T-helper 2 cell treated with Interferon-gamma antibody and Interleukin-4, amounts not matched to agents 5 μg/mL and 100 μg/mL, for 36 hours (primary cell): ENCODE data around the gene NPHP3.
"Not testable (repeated sequence)": the region's sequence is repeated elsewhere in the genome, so short reads cannot be mapped to it uniquely, and the experiment has no call there.

Experiments
- DNase-seq: peaks from one replicate; pipeline ENCODE4 v3.0.0; 2021; ENCODE audit warnings: low spot score
- H3K27ac Mint-ChIP-seq: one replicate; pipeline ENCODE4 v1.8.0; 2021; ENCODE audit warnings: mild to moderate bottlenecking, mixed read lengths
- H3K27me3 Mint-ChIP-seq: one replicate; pipeline ENCODE4 v1.8.0; 2021; ENCODE audit warnings: low read depth, mixed read lengths
- H3K36me3 Mint-ChIP-seq: one replicate; pipeline ENCODE4 v1.8.0; 2021; ENCODE audit warnings: low read depth, mixed read lengths
- H3K4me1 Mint-ChIP-seq: one replicate; pipeline ENCODE4 v1.8.0; 2021; ENCODE audit warnings: low read depth, mixed read lengths
- H3K4me3 Mint-ChIP-seq: one replicate; pipeline ENCODE4 v1.8.0; 2022; ENCODE audit warnings: mild to moderate bottlenecking, moderate library complexity, mixed read lengths
- H3K9me3 Mint-ChIP-seq: one replicate; pipeline ENCODE4 v1.8.0; 2021; ENCODE audit warnings: mixed read lengths

NPHP3 gene

DNA sequence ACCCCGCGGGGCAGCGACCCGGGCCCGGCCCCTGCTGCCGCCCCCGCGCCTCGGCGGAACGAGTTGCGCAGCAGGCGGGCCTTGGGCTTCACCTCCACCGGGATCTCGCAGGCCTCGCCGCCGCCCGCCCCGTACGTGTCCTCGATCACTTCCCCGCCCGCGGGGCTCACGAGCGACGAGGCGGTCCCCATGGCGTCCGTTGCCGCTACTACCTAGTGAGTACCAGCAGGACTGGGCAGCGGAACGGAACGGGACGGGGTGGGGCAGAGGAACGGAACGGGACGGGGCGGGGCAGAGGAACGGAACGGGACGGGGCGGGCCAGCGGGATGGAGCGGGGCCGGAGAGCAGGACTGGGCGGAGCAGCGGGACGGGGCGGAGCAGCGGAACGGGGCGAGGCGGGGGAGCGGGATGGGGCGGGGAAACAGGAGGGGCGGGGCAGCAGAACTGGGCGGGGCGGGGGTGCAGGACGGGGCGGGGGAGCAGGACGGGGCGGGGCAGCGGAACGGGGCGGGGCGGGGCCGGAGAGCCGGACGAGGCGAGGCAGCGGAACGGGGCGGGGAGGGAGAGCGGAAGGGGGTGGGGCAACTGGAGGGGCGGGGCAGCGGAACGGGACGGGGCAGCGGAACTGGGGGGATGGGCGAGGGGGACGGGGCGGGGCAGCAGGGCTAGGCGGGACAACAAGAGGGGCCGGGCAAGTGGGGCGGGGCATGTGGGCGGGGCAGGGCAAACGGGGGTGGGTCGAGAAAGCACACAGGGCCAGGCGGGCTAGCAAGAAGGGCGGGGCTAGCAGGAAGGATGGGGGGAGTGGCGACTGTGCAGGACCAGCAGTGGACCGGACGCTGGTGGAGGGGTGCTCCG lies at the start of gene NPHP3:
TSS of gene NPHP3 (minus strand) at position 245 of the 859 bp plus-strand sequence. CDS start at position 191, 54 bp downstream.
- Mint-ChIP-seq H3K36me3 (peaks cover 17% of the 10 kb centered on the region), H3K27ac (peak within 1 kb of the TSS; percentile 91), H3K27me3 (peaks cover 4% of the 10 kb centered on the region), H3K4me3 (peak within 1 kb of the TSS; percentile 96), H3K4me1 (peaks cover 36% of the 10 kb centered on the region), H3K9me3 (no peaks in the 10 kb centered on the region)
- DNase-seq = peak; percentile 87

DNA sequence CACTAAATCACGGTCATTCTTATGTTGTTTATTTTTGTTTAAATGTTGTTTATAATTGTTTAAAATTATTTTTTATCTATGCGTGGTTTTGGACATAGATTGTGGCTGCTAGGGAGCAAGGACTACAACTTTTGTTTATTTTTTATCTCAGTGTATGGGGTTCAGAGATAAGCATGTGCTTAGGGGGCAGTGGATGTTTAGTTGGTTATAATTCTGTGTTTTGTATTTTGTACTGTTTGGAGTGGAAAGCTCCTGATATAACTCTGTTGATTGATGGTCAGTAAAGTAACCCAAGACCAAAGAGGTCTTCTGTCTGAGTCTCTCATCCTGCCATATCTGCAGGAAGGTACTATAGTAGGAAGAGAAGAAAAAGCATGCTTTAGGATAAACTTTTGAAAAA lies 36.5 kb upstream of the NPHP3 start:
- DNase-seq = no peak
- H3K27ac Mint-ChIP-seq = no peak overlapping the region
- peaks cover 7% of the 10 kb centered on the region for H3K27me3 Mint-ChIP-seq
- H3K4me1 Mint-ChIP-seq = peaks cover 8% of the 10 kb centered on the region
- no peaks in the 10 kb centered on the region for H3K9me3 Mint-ChIP-seq
- no peaks in the 10 kb centered on the region for H3K36me3 Mint-ChIP-seq
- H3K4me3 Mint-ChIP-seq = no peak overlapping the region

DNA sequence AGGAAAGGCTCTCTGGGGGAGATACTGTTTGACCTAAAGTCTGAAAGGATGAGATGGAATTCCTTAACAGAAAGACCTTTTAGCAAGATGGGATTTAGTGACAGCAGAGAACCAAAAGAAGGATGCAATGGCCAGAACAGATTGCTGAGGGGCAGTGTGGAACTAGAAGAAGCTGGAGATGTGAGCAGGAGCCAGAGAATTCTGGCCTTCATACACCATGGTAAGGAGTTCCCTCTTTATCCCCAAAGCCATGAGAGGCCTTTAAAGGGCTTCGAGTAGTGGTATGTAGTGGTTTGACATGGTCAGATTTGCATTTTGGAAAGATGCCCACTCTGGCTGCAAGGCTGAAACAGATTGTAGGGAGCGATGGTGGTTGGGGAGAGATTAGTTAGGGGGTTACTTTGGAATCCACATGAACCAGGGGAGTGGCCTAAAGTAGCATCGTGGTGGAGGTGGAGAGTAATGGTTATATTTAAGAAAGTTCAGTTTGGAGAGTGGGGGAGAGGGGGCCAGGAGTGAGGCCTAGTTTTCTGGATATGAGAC lies 34.0 kb upstream of the NPHP3 start:
- Mint-ChIP-seq H3K27ac (no peak overlapping the region), H3K27me3 (peaks cover 24% of the 10 kb centered on the region), H3K4me1 (peaks cover 8% of the 10 kb centered on the region), H3K9me3 (no peaks in the 10 kb centered on the region), H3K4me3 (no peak overlapping the region), H3K36me3 (no peaks in the 10 kb centered on the region)
- no peak for DNase-seq

- H3K27ac Mint-ChIP-seq = no peak overlapping the region
- H3K4me3 Mint-ChIP-seq = no peak overlapping the region
- no peak for DNase-seq
- H3K4me1 Mint-ChIP-seq = peaks cover 8% of the 10 kb centered on the region
- H3K36me3 Mint-ChIP-seq = no peaks in the 10 kb centered on the region
- no peaks in the 10 kb centered on the region for H3K9me3 Mint-ChIP-seq
- H3K27me3 Mint-ChIP-seq = peaks cover 32% of the 10 kb centered on the region
Observed at GRCh38 chr3:132753946-132754345, 31.7 kb upstream of the NPHP3 start.

DNA sequence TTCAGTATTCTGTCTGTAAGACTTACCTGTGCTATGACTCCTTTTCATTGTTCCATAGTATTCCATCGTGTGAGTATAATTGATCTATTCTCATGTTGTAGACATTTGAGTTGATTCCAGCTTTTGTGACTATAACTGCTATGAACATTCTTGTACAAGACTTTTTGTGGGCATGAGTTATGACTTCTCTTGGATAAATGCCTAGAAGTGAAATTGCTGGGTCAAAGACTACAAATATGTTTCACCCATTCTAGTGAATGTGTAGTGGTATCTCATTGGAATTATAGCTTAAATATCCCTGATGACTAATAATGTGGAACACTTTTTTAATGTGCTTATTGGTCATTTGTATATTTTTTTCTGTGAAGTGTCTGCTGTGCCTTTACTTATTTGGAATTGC lies 27.6 kb upstream of the NPHP3 start:
- Mint-ChIP-seq H3K4me1 (no peaks in the 10 kb centered on the region), H3K27me3 (peaks cover 38% of the 10 kb centered on the region)

DNA sequence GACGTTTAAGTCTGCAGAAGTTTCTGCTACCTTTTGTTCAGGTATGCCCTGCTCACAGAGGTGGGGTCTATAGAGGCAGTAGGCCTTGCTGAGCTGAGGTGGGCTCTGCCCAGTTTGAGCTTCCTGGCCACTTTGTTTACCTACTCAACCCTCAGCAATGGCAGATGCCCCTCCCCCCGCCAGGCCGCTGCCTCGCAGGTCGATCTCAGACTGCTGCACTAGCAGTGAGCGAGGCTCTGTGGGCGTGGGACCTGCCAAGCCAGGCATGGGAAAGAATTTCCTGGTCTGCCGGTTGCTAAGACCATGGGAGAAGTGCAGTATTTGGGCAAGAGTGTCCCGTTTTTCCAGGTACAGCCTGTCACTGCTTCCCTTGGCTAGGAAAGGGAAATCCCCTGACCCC lies 24.5 kb upstream of the NPHP3 start:
- not testable (repeated sequence) for H3K36me3 Mint-ChIP-seq, H3K27ac Mint-ChIP-seq, H3K4me1 Mint-ChIP-seq, DNase-seq, H3K9me3 Mint-ChIP-seq, H3K4me3 Mint-ChIP-seq
- peaks cover 34% of the 10 kb centered on the region for H3K27me3 Mint-ChIP-seq

More for the DNA sequence above, 27.6 kb upstream of the NPHP3 start:
- H3K9me3 Mint-ChIP-seq = no peaks in the 10 kb centered on the region
- DNase-seq = no peak
- H3K4me3 Mint-ChIP-seq = no peak overlapping the region
- no peak overlapping the region for H3K27ac Mint-ChIP-seq
- H3K36me3 Mint-ChIP-seq = no peaks in the 10 kb centered on the region

DNA sequence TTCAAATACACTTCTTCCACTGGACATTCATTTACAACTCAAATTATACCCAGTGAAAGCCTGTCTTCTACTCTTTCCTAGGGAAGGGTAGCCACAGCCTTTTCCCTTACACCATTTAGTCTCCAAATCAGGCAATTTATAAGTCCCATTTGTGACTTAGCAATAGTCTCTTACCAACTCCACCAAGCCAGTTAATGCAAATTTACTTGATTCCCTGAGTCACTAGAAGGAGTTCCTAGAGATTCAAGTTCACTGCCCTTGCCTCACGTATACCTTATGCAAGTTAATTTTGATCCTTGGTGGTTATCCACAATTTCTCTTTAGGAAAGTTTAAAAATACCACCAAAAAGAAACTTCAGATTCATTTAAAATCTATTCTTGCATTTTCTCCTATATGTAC lies 16.1 kb upstream of the NPHP3 start:
- H3K9me3 Mint-ChIP-seq = no peaks in the 10 kb centered on the region
- peaks cover 39% of the 10 kb centered on the region for H3K27me3 Mint-ChIP-seq
- no peak overlapping the region for H3K27ac Mint-ChIP-seq
- DNase-seq = no peak
- H3K4me1 Mint-ChIP-seq = no peaks in the 10 kb centered on the region
- no peak overlapping the region for H3K4me3 Mint-ChIP-seq
- H3K36me3 Mint-ChIP-seq = no peaks in the 10 kb centered on the region

- no peaks in the 10 kb centered on the region for H3K36me3 Mint-ChIP-seq
Observed at GRCh38 chr3:132735589-132735988, 13.4 kb upstream of the NPHP3 start.

GRCh38 chr3:132730891-132731580 lies 8.8 kb upstream of the NPHP3 start:
- Mint-ChIP-seq H3K36me3 (no peaks in the 10 kb centered on the region), H3K4me3 (no peak overlapping the region), H3K27me3 (peaks cover 46% of the 10 kb centered on the region), H3K4me1 (peaks cover 3% of the 10 kb centered on the region), H3K9me3 (no peaks in the 10 kb centered on the region), H3K27ac (no peak overlapping the region)
- no peak for DNase-seq

More at GRCh38 chr3:132735589-132735988, 13.4 kb upstream of the NPHP3 start:
- H3K9me3 Mint-ChIP-seq = no peaks in the 10 kb centered on the region
- peaks cover 51% of the 10 kb centered on the region for H3K27me3 Mint-ChIP-seq
- no peak for DNase-seq
- H3K4me1 Mint-ChIP-seq = no peaks in the 10 kb centered on the region
- no peak overlapping the region for H3K4me3 Mint-ChIP-seq
- no peak overlapping the region for H3K27ac Mint-ChIP-seq

DNA sequence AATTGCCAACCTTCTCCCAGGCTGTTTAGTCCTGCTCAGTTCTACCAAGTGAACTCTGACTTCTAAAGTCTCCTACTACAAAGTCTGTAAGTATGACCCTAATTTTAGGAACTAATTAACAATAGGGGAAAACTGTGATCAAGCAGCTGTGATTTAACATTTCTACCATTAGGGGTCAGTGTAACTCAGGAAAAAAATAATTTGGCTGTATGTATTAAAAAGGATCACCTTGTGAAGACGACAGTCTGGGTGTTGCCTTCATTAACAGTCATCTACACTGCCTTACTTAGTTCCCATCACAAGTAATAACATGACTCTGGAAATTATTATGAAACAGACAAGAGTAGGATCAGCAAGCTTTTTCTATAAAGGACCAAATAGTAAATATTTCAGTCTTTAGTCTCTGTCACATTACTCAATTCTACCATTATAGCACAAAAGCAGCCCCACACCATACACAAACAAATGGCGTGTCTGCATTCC lies 4.2 kb upstream of the NPHP3 start:
- no peak for DNase-seq
- H3K36me3 Mint-ChIP-seq = no peaks in the 10 kb centered on the region
- no peaks in the 10 kb centered on the region for H3K9me3 Mint-ChIP-seq
- peaks cover 15% of the 10 kb centered on the region for H3K4me1 Mint-ChIP-seq
- H3K27ac Mint-ChIP-seq = no peak overlapping the region
- peaks cover 26% of the 10 kb centered on the region for H3K27me3 Mint-ChIP-seq
- H3K4me3 Mint-ChIP-seq = no peak overlapping the region

DNA sequence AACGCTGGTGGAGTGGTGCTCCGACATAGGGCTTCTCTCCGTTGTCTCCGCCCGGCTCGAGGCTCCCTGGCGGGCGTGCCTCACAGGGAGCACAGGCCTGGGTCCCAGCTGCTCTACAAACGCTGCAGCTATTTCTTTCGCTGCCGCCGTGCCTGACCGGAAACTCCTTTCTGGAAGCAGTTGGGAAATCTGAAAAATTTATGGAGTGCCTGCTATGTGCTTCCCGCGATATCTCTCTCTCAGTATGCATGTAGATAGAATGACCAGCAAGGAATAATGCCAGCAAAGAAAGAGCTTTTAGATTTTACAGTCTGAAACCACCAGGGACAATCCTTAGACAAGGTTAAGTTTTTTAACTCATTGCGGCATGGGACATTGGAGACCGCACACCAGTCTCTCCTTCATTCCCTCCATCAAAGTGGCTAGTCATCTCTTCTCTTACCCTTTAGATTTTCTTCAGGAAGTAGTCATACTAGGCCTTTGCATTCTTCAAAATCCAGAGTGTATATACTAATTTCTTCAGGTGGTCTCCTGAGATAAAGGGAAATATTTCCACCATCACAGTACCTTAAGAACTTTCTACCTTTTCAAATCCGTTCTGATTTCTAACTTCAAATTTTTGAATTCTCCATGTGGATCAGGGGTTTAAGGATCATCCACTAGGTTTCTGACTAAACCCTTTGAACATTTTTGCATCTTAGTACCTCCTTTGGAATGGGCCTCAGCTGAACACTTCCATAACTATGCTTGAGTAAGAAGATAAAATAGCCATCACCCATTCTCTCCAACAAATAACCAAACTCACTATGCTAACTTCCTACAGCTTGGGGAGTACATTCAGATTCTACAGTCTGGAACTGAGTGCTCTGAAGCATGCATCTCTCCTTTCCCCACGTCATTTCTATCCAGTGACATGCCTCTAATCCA lies 1.1 kb upstream of the NPHP3 start:
- H3K4me1 Mint-ChIP-seq = peaks cover 36% of the 10 kb centered on the region
- H3K27ac Mint-ChIP-seq = peak overlapping the region; percentile 64
- no peak for DNase-seq
- H3K4me3 Mint-ChIP-seq = peak overlapping the region; percentile 89
- H3K36me3 Mint-ChIP-seq = peaks cover 15% of the 10 kb centered on the region
- H3K27me3 Mint-ChIP-seq = peaks cover 8% of the 10 kb centered on the region
- no peaks in the 10 kb centered on the region for H3K9me3 Mint-ChIP-seq

GRCh38 chr3:132721479-132722164 lies 587 bp downstream of the NPHP3 start:
- no peaks in the 10 kb centered on the region for H3K27me3 Mint-ChIP-seq
- no peak for DNase-seq
- peak overlapping the region; percentile 91 for H3K27ac Mint-ChIP-seq
- peaks cover 36% of the 10 kb centered on the region for H3K4me1 Mint-ChIP-seq
- peak overlapping the region; percentile 96 for H3K4me3 Mint-ChIP-seq
- peaks cover 20% of the 10 kb centered on the region for H3K36me3 Mint-ChIP-seq
- no peaks in the 10 kb centered on the region for H3K9me3 Mint-ChIP-seq

- no peaks in the 10 kb centered on the region for H3K9me3 Mint-ChIP-seq
- no peaks in the 10 kb centered on the region for H3K27me3 Mint-ChIP-seq
- DNase-seq = no peak
- peaks cover 28% of the 10 kb centered on the region for H3K36me3 Mint-ChIP-seq
- no peak overlapping the region for H3K27ac Mint-ChIP-seq
- peaks cover 33% of the 10 kb centered on the region for H3K4me1 Mint-ChIP-seq
- peak overlapping the region; percentile 96 for H3K4me3 Mint-ChIP-seq
Observed at GRCh38 chr3:132720228-132720627, 2.0 kb downstream of the NPHP3 start.
